ENCODE results near the gene PCDHGA1. TPM values are rescaled to one million over a fixed set of nuclear protein-coding genes. Genes with fewer than 3 reads are reported as not detected.

PCDHGA1 gene
- total RNA-seq, 2 donors from 2014 or later: 0.31 TPM

GRCh38 chr5:141494761-141495452, 164.6 kb downstream of the PCDHGA1 start:
- DNase-seq (no peak), ATAC-seq (no peak)
- intact Hi-C loops (cut with DNase I, micrococcal nuclease): no loop called here

GRCh38 chr5:141495453-141495811, 165.1 kb downstream of the PCDHGA1 start:
- intact Hi-C loops (cut with DNase I, micrococcal nuclease): no loop called here
- ATAC-seq: no peak
- DNase-seq: no peak

DNA sequence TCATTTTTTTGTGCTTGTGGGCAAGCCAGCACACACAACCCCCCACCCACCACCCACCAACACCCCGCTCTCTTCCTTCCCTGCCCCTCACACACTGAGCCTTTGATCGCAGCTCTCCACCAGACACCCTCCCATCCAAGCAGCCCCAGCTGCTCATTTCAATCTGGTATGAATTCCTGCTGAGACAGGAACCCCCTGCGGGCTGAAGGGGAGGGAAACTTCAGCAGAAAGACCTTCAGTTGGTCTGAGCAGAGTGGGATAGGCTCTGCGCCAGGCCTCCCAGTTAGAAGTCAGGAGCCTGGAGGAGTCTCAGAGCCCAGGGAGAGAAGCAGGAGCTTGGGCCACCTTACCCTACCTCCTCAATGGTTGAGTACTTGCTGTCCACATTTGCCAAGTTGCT, 165.7 kb downstream of the PCDHGA1 start:
- DNase-seq (no peak), ATAC-seq (no peak)
- intact Hi-C loops (cut with DNase I, micrococcal nuclease): no loop called here

DNA sequence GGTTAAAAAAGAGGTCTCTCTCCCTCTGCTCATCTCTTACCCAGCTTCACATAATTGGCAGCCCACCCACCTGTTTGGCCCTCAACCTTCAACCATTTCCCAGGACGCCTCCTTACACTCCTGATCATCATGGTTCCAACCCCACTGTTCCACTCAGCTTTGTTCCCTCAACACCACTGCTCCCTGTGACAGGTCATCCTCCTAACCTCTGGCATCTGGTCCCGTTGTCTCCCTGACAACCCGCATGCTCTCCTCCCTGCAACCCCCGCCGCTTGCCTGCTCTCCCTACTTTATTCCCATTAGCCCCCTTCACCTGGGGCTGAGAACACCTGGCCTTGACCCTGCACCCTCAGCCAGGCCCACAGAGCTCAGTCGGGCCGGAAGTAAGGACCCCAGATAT, 171.4 kb downstream of the PCDHGA1 start:
- DNase-seq (no peak), ATAC-seq (no peak)
- intact Hi-C loops (cut with DNase I, micrococcal nuclease): no loop called here

DNA sequence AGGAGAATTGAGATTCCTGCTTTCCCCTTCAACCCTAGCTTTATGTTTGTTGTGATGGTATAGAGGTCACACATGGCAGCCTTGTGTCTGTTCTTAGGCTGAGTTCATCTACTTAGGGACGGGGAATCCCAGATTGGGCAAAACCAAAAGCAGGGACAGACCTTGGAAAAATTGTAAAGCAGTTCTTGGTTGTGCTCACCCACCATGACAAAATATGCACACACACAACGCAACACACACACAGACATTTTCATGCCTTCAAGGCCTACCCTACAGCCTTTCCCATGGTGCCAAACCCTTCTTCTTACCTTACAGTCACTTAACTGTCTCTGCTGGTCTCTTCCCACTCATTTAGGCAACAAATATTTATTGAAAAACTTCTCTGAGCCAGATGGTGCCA, 173.4 kb downstream of the PCDHGA1 start:
- no peak for ATAC-seq
- DNase-seq: no peak
- intact Hi-C loops (cut with DNase I, micrococcal nuclease): no loop called here

DNA sequence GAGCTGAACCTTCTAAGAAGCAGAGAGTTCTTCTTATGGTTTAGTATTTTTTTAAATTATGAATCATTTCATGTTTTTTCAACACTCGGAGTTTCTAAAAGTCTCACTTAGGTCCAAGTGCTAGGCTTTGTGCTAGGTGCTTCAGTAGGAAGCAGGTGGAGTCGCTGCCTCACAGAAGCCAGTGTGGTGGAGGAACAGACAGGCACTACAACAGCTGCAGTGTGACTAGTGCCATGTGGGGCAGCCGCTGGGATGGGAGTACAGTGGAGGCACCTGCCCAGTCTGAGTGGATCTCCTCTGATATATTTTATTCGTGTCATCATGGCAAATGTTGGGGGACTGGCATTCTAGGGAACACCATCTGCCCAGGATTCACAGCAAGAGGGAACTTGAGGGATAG, 173.9 kb downstream of the PCDHGA1 start:
- DNase-seq (no peak), ATAC-seq (no peak)
- intact Hi-C loops (cut with DNase I, micrococcal nuclease): no loop called here

GRCh38 chr5:141506381-141507155, 176.3 kb downstream of the PCDHGA1 start:
- intact Hi-C loops (cut with DNase I, micrococcal nuclease): no loop called here
- DNase-seq (no peak), ATAC-seq (no peak)

GRCh38 chr5:141507387-141508091, 177.2 kb downstream of the PCDHGA1 start:
- DNase-seq (no peak), ATAC-seq (no peak)
- intact Hi-C loops (cut with DNase I, micrococcal nuclease): no loop called here

DNA sequence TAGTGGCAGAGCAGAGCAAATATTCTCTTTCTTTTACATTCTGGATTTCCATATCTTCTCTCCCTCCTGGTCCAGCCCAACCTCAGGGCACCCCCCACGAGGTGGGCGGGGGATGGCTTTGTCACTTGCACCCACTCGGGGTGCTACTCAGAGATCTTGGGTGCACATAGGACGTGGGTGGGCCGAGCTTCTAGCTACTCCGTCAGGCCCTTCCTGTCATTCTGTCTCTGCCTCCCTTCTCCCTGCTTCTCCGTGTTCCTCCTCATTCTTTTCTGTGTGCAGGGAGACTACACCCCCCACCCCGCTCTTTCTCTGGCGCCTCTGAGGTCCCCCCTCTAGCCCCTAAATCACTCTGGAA, 178.1 kb downstream of the PCDHGA1 start:
- intact Hi-C loops (cut with DNase I, micrococcal nuclease): no loop called here
- no peak for DNase-seq
- ATAC-seq: no peak

- intact Hi-C loops (cut with DNase I, micrococcal nuclease): no loop called here
- ATAC-seq: no peak
- peak in 1 of 2 donors; percentile 45 for DNase-seq
These were observed 178.7 kb downstream of the PCDHGA1 start for GRCh38 chr5:141508798-141509611.

- ATAC-seq: no peak
- intact Hi-C loops (cut with DNase I, micrococcal nuclease): loop anchor here in 1 of 2 donors (5.0 kb wide), 1 partner anchor 33 kb away; the partner anchor contains the start of gene PCDHGC3
- DNase-seq: no peak
These were observed 179.8 kb downstream of the PCDHGA1 start for GRCh38 chr5:141510160-141510559.

- intact Hi-C loops (cut with DNase I, micrococcal nuclease): loop anchor here in 1 of 2 donors (5.0 kb wide), 1 partner anchor 34 kb away; the partner anchor contains the start of gene PCDHGC3
- ATAC-seq: no peak
- no peak for DNase-seq
These were observed 180.7 kb downstream of the PCDHGA1 start for GRCh38 chr5:141510850-141511601.

DNA sequence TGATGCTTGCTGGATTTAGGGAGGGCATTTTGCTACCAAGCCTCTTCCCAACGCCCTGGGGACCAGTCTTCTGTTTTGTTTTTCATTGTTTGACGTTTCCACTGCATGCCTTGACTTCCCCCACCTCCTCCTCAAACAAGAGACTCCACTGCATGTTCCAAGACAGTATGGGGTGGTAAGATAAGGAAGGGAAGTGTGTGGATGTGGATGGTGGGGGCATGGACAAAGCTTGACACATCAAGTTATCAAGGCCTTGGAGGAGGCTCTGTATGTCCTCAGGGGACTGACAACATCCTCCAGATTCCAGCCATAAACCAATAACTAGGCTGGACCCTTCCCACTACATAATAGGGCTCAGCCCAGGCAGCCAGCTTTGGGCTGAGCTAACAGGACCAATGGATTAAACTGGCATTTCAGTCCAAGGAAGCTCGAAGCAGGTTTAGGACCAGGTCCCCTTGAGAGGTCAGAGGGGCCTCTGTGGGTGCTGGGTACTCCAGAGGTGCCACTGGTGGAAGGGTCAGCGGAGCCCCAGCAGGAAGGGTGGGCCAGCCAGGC, 181.5 kb downstream of the PCDHGA1 start:
- no peak for DNase-seq
- no peak for ATAC-seq
- intact Hi-C loops (cut with DNase I, micrococcal nuclease): loop anchor here in 1 of 2 donors (5.0 kb wide), 1 partner anchor 35 kb away; the partner anchor contains the start of gene PCDHGC3

DNA sequence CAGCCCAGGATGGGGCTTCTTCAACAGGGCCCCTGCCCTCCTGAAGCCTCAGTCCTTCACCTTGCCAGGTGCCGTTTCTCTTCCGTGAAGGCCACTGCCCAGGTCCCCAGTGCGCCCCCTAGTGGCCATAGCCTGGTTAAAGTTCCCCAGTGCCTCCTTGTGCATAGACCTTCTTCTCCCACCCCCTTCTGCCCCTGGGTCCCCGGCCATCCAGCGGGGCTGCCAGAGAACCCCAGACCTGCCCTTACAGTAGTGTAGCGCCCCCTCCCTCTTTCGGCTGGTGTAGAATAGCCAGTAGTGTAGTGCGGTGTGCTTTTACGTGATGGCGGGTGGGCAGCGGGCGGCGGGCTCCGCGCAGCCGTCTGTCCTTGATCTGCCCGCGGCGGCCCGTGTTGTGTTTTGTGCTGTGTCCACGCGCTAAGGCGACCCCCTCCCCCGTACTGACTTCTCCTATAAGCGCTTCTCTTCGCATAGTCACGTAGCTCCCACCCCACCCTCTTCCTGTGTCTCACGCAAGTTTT, 182.1 kb downstream of the PCDHGA1 start:
- intact Hi-C loops (cut with DNase I, micrococcal nuclease): loop anchor here in 1 of 2 donors (5.0 kb wide), 1 partner anchor 35 kb away; the partner anchor contains the start of gene PCDHGC3
- ATAC-seq: peak; percentile 77
- DNase-seq: peak; percentile 84 to 94

GRCh38 chr5:141512911-141513626, 182.8 kb downstream of the PCDHGA1 start:
- ATAC-seq (peak; percentile 54), DNase-seq (peak; percentile 52 to 60)
- intact Hi-C loops (cut with DNase I, micrococcal nuclease): loop anchor here in 1 of 2 donors (5.0 kb wide), 1 partner anchor 36 kb away; the partner anchor contains the start of gene PCDHGC3

- DNase-seq (peak; percentile 71 to 81), ATAC-seq (peak; percentile 47)
- intact Hi-C loops (cut with DNase I, micrococcal nuclease): loop anchor here in 1 of 2 donors (5.0 kb wide), 1 partner anchor 36 kb away; the partner anchor contains the start of gene PCDHGC3
These were observed 183.5 kb downstream of the PCDHGA1 start for GRCh38 chr5:141513627-141514329.
